GM12891 (cell line): ENCODE measurements around the gene APLP1.
"Not testable (repeated sequence)": the region's sequence is repeated elsewhere in the genome, so short reads cannot be mapped to it uniquely, and the experiment has no call there.

ENCODE experiments used
- POLR2A ChIP-seq: IDR thresholded peaks from 2 replicates; pipeline ENCODE4 v1.6.1; 2011; ENCODE audit warnings: low read depth, low read length, control low read depth
- POLR2AphosphoS5 ChIP-seq: IDR thresholded peaks from 2 replicates; pipeline ENCODE4 v1.6.1; 2011; ENCODE audit warnings: low read depth, low read length, control low read depth
- POU2F2 ChIP-seq: IDR thresholded peaks from 2 replicates; pipeline ENCODE4 v1.6.1; 2011; ENCODE audit warnings: low read depth, mild to moderate bottlenecking, control low read depth, low read length, moderate library complexity
- TAF1 ChIP-seq: IDR thresholded peaks from 2 replicates; pipeline ENCODE4 v1.6.1; 2011; ENCODE audit warnings: low read depth, low read length, control low read depth

DNA sequence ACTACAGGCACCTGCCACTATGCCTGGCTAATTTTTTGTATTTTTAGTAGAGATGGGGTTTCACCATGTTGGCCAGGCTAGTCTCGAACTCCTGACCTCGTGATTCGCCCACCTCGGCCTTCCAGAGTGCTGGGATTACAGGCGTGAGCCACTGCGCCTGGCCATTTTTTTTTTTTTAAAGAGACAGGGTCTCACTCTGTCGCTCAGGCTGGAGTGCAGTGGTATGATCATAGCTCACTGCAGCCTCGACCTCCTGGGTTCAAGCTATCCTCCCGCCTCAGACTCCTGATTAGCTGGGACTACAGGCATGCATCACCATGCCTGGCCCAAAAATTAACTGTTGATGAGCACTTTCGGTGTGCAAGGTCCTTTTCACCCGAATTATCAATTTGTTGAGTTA is 32.3 kb upstream of the APLP1 start:
- not testable (repeated sequence) for TF ChIP-seq POLR2A, POLR2AphosphoS5, TAF1, POU2F2
